GM19372 (cell line): ENCODE measurements around the gene ZNF354B.
"Not testable (repeated sequence)": the region's sequence is repeated elsewhere in the genome, so short reads cannot be mapped to it uniquely, and the experiment has no call there.

ENCODE experiments used
- ATAC-seq: cut with Tn5 transposase; IDR thresholded peaks from one replicate; pipeline ENCODE4 v1.9.1; 2021; ENCODE audit warnings: mild to moderate bottlenecking, low read depth, moderate library complexity; ENCODE audit not compliant: unreplicated experiment

The ZNF354B gene

GRCh38 chr5:178883115-178883694 is 23.5 kb downstream of the ZNF354B start:
- ATAC-seq = not testable (repeated sequence)

GRCh38 chr5:178883815-178884430 is 24.2 kb downstream of the ZNF354B start:
- no peak for ATAC-seq

- ATAC-seq = no peak
Observed at GRCh38 chr5:178895615-178896571, 36.1 kb downstream of the ZNF354B start, which contains the start of gene ZFP2. ZFP2 (plus strand) TSS chr5:178895913; CDS start chr5:178931314, 35,401 bp downstream.

- ATAC-seq = no peak
Observed at GRCh38 chr5:178899289-178899688, 39.5 kb downstream of the ZNF354B start.

GRCh38 chr5:178902849-178903248 is 43.1 kb downstream of the ZNF354B start:
- ATAC-seq = no peak

- ATAC-seq = no peak
Observed at GRCh38 chr5:178931846-178932760, 72.3 kb downstream of the ZNF354B start.
